Activated naive CD4-positive, alpha-beta T cell treated with anti-CD3 and anti-CD28 coated beads for 36 hours (primary cell): ENCODE measurements around the gene NIPA2. TPM values are rescaled to one million over a fixed set of nuclear protein-coding genes. Genes with fewer than 3 reads are reported as not detected.
A peak's percentile ranks its signal among the peaks of the same experiment; 100 is the strongest.

Source experiments
- CTCF ChIA-PET: fragments of 350-600 bp; sonication (Branson Sonifier 250); formaldehyde crosslinking; loops from one replicate; lab custom pipeline; 2021; ENCODE audit warnings: antibody characterized with exemption; lab: Charles Lee
- DNase-seq: peaks from one replicate; pipeline ENCODE4 v3.0.0-alpha.2; 2020
- H3K27ac Mint-ChIP-seq: one replicate; pipeline ENCODE4 v1.8.0; 2021; ENCODE audit warnings: mild to moderate bottlenecking, mixed read lengths
- H3K27me3 Mint-ChIP-seq: one replicate; pipeline ENCODE4 v1.8.0; 2021; ENCODE audit warnings: low read depth, mixed read lengths
- H3K36me3 Mint-ChIP-seq: one replicate; pipeline ENCODE4 v1.8.0; 2021; ENCODE audit warnings: low read depth, mixed read lengths
- H3K4me1 Mint-ChIP-seq: one replicate; pipeline ENCODE4 v1.8.0; 2021; ENCODE audit warnings: low read depth, mixed read lengths
- H3K4me3 Mint-ChIP-seq: one replicate; pipeline ENCODE4 v1.8.0; 2021; ENCODE audit warnings: mild to moderate bottlenecking, moderate library complexity, mixed read lengths
- H3K9me3 Mint-ChIP-seq: one replicate; pipeline ENCODE4 v1.8.0; 2021; ENCODE audit warnings: mixed read lengths
- intact Hi-C: fragments of 100-400 bp; cut with micrococcal nuclease; formaldehyde crosslinking; loops from one replicate; pipeline ENCODE4 v1.15.1; 2023
- total RNA-seq, 2 experiments: library from RNA; stranded (reverse); gene quantifications; one replicate each; pipeline ENCODE4 v1.2.3, GENCODE V29; 2021

Gene NIPA2
- total RNA-seq, 2 experiments from 2014 or later: 47.0 to 47.9 TPM

DNA sequence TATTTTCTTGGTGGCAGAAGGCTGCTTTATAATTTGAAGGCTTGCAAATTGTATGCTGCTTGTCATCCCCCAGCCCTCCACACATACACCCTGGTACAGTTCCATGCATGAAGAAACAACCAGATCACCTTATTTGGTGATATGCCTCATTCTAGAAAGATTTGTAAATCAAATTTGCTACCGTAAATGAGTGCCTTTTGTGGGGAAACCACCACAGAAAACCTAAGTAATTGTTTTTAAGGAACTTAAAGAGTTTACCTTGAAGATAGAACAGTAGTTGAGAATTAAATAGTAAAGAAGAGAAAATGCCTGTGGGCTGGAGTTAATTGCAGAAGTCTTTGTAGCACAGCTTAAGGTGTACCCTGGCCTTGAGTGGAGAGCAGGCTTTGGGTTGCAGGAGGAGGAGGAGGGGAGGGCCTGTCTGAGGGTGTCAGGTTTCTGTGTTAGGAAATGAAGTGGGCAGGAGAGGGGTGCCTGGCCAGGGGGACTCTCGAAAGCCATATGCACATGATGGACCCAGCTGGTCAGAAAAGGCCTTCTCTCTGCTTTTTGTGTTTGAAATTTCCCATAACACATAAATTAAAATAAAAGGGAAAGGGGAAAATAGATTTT, 6.9 kb downstream of the NIPA2 start:
- CTCF ChIA-PET: no interaction called here
- peaks cover 47% of the 10 kb centered on the region for H3K4me1 Mint-ChIP-seq
- intact Hi-C loops: no loop called here
- no peak for DNase-seq
- no peak overlapping the region for H3K27ac Mint-ChIP-seq
- H3K36me3 Mint-ChIP-seq: peaks cover 36% of the 10 kb centered on the region
- no peaks in the 10 kb centered on the region for H3K9me3 Mint-ChIP-seq
- H3K4me3 Mint-ChIP-seq: no peak overlapping the region
- no peaks in the 10 kb centered on the region for H3K27me3 Mint-ChIP-seq

- intact Hi-C loops: no loop called here
- Mint-ChIP-seq H3K9me3 (no peaks in the 10 kb centered on the region), H3K4me1 (peaks cover 46% of the 10 kb centered on the region), H3K27ac (no peak overlapping the region), H3K36me3 (peaks cover 34% of the 10 kb centered on the region), H3K27me3 (no peaks in the 10 kb centered on the region), H3K4me3 (no peak overlapping the region)
- CTCF ChIA-PET: interaction anchor here (1.3 kb wide), 1 partner anchor 10 kb away, joined by 5 read pairs; no protein-coding TSS in a partner anchor
- DNase-seq: no peak
These were observed 7.6 kb downstream of the NIPA2 start for GRCh38 chr15:22846073-22846472.

- Mint-ChIP-seq H3K27ac (peak overlapping the region; percentile 24), H3K4me1 (peaks cover 28% of the 10 kb centered on the region), H3K4me3 (no peak overlapping the region), H3K9me3 (no peaks in the 10 kb centered on the region), H3K36me3 (peaks cover 30% of the 10 kb centered on the region), H3K27me3 (no peaks in the 10 kb centered on the region)
- CTCF ChIA-PET: interaction anchor here (1.3 kb wide), 1 partner anchor 18 kb away, joined by 3 read pairs; no protein-coding TSS in a partner anchor
- intact Hi-C loops: no loop called here
- no peak for DNase-seq
These were observed 11.6 kb downstream of the NIPA2 start for GRCh38 chr15:22850055-22850454.

DNA sequence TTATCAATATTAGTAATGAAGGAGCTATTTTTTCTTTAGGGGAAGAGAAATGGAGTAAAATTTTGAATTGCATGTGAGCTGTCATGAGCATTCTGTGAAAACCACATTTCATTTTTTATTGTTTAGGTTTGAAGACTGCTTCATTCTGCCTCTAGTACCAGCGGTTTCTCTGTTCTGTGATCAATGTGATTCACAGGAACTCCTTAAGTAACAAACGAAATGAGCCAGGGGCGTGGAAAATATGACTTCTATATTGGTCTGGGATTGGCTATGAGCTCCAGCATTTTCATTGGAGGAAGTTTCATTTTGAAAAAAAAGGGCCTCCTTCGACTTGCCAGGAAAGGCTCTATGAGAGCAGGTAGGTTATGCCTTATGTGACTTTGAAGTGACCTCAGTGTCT, 13.0 kb downstream of the NIPA2 start:
- Mint-ChIP-seq H3K27me3 (no peaks in the 10 kb centered on the region), H3K27ac (no peak overlapping the region), H3K36me3 (peaks cover 26% of the 10 kb centered on the region), H3K4me3 (no peak overlapping the region), H3K4me1 (peaks cover 22% of the 10 kb centered on the region), H3K9me3 (no peaks in the 10 kb centered on the region)
- intact Hi-C loops: no loop called here
- DNase-seq: no peak
- CTCF ChIA-PET: no interaction called here

GRCh38 chr15:22855791-22856190, 17.3 kb downstream of the NIPA2 start:
- Mint-ChIP-seq H3K4me1 (peaks cover 8% of the 10 kb centered on the region), H3K27me3 (no peaks in the 10 kb centered on the region), H3K27ac (no peak overlapping the region), H3K36me3 (peaks cover 42% of the 10 kb centered on the region), H3K9me3 (no peaks in the 10 kb centered on the region), H3K4me3 (no peak overlapping the region)
- intact Hi-C loops: no loop called here
- CTCF ChIA-PET: interaction anchor here (0.6 to 1.7 kb wide), 5 partner anchors 9 to 174 kb away, joined by 3 to 7 read pairs (median 4); no protein-coding TSS in a partner anchor
- no peak for DNase-seq

DNA sequence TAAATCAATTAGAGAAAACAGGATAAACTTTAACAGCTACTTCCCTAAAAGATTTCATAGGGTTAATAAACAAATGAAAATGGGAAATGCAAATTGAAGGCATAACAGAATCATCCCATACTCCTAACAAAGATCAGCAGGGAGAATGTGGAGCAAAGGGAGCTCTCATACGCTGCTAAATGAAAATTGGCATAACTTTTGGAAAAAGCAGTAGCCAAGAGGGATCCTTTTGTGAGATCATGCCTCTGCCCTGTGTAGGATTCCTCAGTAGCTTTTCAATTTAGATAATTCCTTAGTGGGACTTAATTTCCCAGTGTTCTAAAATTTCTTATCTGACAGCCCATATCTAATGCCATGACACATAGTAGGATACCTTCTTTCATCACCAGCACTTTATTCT, 18.2 kb downstream of the NIPA2 start:
- no peaks in the 10 kb centered on the region for H3K9me3 Mint-ChIP-seq
- CTCF ChIA-PET: interaction anchor here (1.7 kb wide), 1 partner anchor 10 kb away, joined by 5 read pairs; no protein-coding TSS in a partner anchor
- no peaks in the 10 kb centered on the region for H3K27me3 Mint-ChIP-seq
- intact Hi-C loops: no loop called here
- H3K4me1 Mint-ChIP-seq: peaks cover 3% of the 10 kb centered on the region
- H3K36me3 Mint-ChIP-seq: peaks cover 48% of the 10 kb centered on the region
- H3K27ac Mint-ChIP-seq: no peak overlapping the region
- H3K4me3 Mint-ChIP-seq: no peak overlapping the region
- DNase-seq: no peak

DNA sequence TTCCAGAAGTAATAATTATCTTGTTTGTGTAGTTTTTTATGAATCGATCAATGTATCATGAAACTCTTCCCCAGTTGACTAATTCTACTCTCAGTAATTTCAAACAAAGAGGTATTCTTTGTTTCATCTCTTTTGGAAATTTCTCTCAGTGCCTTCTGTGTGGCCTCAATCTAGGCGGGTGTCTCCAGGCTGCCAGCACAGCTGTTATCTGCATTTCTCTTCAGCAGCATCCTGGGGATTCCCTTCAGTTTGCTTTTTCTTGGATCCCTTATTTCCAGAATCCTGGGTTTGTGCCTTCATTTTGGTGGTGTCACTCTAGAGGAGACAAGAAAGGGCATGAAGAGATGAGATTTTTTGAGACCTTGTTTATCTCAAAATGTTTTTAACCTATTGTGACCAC, 22.7 kb downstream of the NIPA2 start:
- Mint-ChIP-seq H3K9me3 (no peaks in the 10 kb centered on the region), H3K36me3 (peaks cover 58% of the 10 kb centered on the region), H3K4me1 (peaks cover 7% of the 10 kb centered on the region), H3K4me3 (no peak overlapping the region), H3K27ac (no peak overlapping the region), H3K27me3 (no peaks in the 10 kb centered on the region)
- CTCF ChIA-PET: interaction anchor here (0.6 kb wide), 1 partner anchor 62 kb away, joined by 3 read pairs; no protein-coding TSS in a partner anchor
- no peak for DNase-seq
- intact Hi-C loops: no loop called here

GRCh38 chr15:22863356-22863755, 24.9 kb downstream of the NIPA2 start:
- no peak overlapping the region for H3K27ac Mint-ChIP-seq
- CTCF ChIA-PET: no interaction called here
- H3K4me3 Mint-ChIP-seq: no peak overlapping the region
- H3K36me3 Mint-ChIP-seq: peaks cover 56% of the 10 kb centered on the region
- no peak for DNase-seq
- peaks cover 7% of the 10 kb centered on the region for H3K4me1 Mint-ChIP-seq
- intact Hi-C loops: no loop called here
- no peaks in the 10 kb centered on the region for H3K27me3 Mint-ChIP-seq
- no peaks in the 10 kb centered on the region for H3K9me3 Mint-ChIP-seq

DNA sequence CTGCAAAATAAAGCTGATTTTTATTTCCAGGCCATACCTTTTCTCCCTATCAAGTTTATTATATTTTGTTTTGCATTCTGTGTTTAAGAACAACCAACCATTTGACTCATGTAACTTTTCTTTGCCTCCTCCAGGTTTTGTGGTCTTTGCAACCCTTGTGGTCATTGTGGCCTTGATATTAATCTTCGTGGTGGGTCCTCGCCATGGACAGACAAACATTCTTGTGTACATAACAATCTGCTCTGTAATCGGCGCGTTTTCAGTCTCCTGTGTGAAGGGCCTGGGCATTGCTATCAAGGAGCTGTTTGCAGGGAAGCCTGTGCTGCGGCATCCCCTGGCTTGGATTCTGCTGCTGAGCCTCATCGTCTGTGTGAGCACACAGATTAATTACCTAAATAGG, 27.6 kb downstream of the NIPA2 start:
- CTCF ChIA-PET: no interaction called here
- H3K36me3 Mint-ChIP-seq: peaks cover 46% of the 10 kb centered on the region
- no peak overlapping the region for H3K27ac Mint-ChIP-seq
- intact Hi-C loops: no loop called here
- no peak for DNase-seq
- no peak overlapping the region for H3K4me3 Mint-ChIP-seq
- no peaks in the 10 kb centered on the region for H3K9me3 Mint-ChIP-seq
- peaks cover 6% of the 10 kb centered on the region for H3K4me1 Mint-ChIP-seq
- H3K27me3 Mint-ChIP-seq: no peaks in the 10 kb centered on the region

- no peak overlapping the region for H3K27ac Mint-ChIP-seq
- H3K36me3 Mint-ChIP-seq: peaks cover 36% of the 10 kb centered on the region
- intact Hi-C loops: no loop called here
- H3K4me3 Mint-ChIP-seq: no peak overlapping the region
- H3K9me3 Mint-ChIP-seq: no peaks in the 10 kb centered on the region
- peaks cover 2% of the 10 kb centered on the region for H3K4me1 Mint-ChIP-seq
- no peaks in the 10 kb centered on the region for H3K27me3 Mint-ChIP-seq
- no peak for DNase-seq
- CTCF ChIA-PET: interaction anchor here (0.6 to 0.9 kb wide), 2 partner anchors 19 to 109 kb away, joined by 3 to 6 read pairs; no protein-coding TSS in a partner anchor
These were observed 29.4 kb downstream of the NIPA2 start for GRCh38 chr15:22867886-22868285.

GRCh38 chr15:22868495-22868894, 30.0 kb downstream of the NIPA2 start:
- no peak for DNase-seq
- CTCF ChIA-PET: interaction anchor here (0.8 to 0.9 kb wide), 2 partner anchors 9 to 19 kb away, joined by 3 read pairs; no protein-coding TSS in a partner anchor
- intact Hi-C loops: no loop called here
- Mint-ChIP-seq H3K4me3 (no peak overlapping the region), H3K27ac (no peak overlapping the region), H3K9me3 (no peaks in the 10 kb centered on the region), H3K27me3 (no peaks in the 10 kb centered on the region), H3K4me1 (peaks cover under 1% of the 10 kb centered on the region), H3K36me3 (peaks cover 36% of the 10 kb centered on the region)

DNA sequence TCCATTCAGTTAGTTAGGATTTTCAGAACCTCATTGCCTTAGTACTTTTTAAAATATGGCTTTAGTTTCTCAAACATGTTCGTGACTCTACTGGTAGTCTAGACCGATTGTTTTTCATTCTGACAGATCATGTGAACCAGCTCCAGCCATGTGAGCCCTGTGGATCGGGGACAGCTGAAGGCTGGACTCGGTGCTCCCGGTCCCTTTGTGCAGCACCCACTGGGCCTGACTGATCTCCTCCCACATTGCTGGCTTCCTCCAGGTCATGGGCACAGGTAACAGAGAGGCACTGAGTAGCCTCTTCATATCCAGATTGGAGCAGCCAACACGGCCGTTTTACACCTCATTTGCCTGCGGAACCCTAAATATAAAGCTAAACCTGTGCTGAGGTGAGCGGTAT, 30.5 kb downstream of the NIPA2 start:
- intact Hi-C loops: no loop called here
- H3K36me3 Mint-ChIP-seq: peaks cover 33% of the 10 kb centered on the region
- no peaks in the 10 kb centered on the region for H3K27me3 Mint-ChIP-seq
- H3K4me3 Mint-ChIP-seq: no peak overlapping the region
- H3K27ac Mint-ChIP-seq: no peak overlapping the region
- H3K9me3 Mint-ChIP-seq: no peaks in the 10 kb centered on the region
- DNase-seq: no peak
- H3K4me1 Mint-ChIP-seq: no peaks in the 10 kb centered on the region
- CTCF ChIA-PET: interaction anchor here (0.8 kb wide), 1 partner anchor 10 kb away, joined by 3 read pairs; no protein-coding TSS in a partner anchor

- CTCF ChIA-PET: no interaction called here
- Mint-ChIP-seq H3K9me3 (no peaks in the 10 kb centered on the region), H3K4me3 (no peak overlapping the region), H3K27me3 (no peaks in the 10 kb centered on the region), H3K4me1 (no peaks in the 10 kb centered on the region), H3K36me3 (peaks cover 28% of the 10 kb centered on the region), H3K27ac (no peak overlapping the region)
- intact Hi-C loops: no loop called here
- no peak for DNase-seq
These were observed 31.4 kb downstream of the NIPA2 start for GRCh38 chr15:22869856-22870255.
